VCaP (cell line): Measurements from ENCODE around the gene ACVR1.
A peak's percentile ranks its signal among the peaks of the same experiment; 100 is the strongest.

Source experiments
- H3K27ac ChIP-seq: fragments of 450-650 bp; 2 replicates; pipeline ENCODE4 v1.5.1; 2017
- CTCF ChIP-seq: fragments of 450-650 bp; conservative IDR thresholded peaks from 2 replicates; pipeline ENCODE4 v1.5.1; 2017; ENCODE audit warnings: mild to moderate bottlenecking, moderate library complexity

The ACVR1 gene

GRCh38 chr2:157853211-157853610 is 22.9 kb downstream of the ACVR1 start:
- TF ChIP-seq CTCF, result no peak
- H3K27ac ChIP-seq, result no peak overlapping the region

GRCh38 chr2:157849591-157849990 is 26.5 kb downstream of the ACVR1 start:
- H3K27ac ChIP-seq, result peak overlapping the region; percentile 28
- no peak for TF ChIP-seq CTCF

- no peak for TF ChIP-seq CTCF
- H3K27ac ChIP-seq, result no peak overlapping the region
Observed at GRCh38 chr2:157848213-157848612, 27.9 kb downstream of the ACVR1 start.

GRCh38 chr2:157845081-157845480 is 31.0 kb downstream of the ACVR1 start:
- H3K27ac ChIP-seq, result no peak overlapping the region
- TF ChIP-seq CTCF, result no peak

GRCh38 chr2:157843935-157844334 is 32.2 kb downstream of the ACVR1 start:
- H3K27ac ChIP-seq, result no peak overlapping the region
- TF ChIP-seq CTCF, result no peak

- TF ChIP-seq CTCF, result no peak
- H3K27ac ChIP-seq, result no peak overlapping the region
Observed at GRCh38 chr2:157843081-157843480, 33.0 kb downstream of the ACVR1 start.

- TF ChIP-seq CTCF, result no peak
- no peak overlapping the region for H3K27ac ChIP-seq
Observed at GRCh38 chr2:157842106-157842879, 33.8 kb downstream of the ACVR1 start.
